HG02588 (cell line): ENCODE data around the gene QRFP.

Experiments used
- ATAC-seq: cut with Tn5 transposase; IDR thresholded peaks from one replicate; pipeline ENCODE4 v1.9.1; 2021; ENCODE audit warnings: mild to moderate bottlenecking, moderate library complexity; ENCODE audit not compliant: unreplicated experiment

QRFP gene

DNA sequence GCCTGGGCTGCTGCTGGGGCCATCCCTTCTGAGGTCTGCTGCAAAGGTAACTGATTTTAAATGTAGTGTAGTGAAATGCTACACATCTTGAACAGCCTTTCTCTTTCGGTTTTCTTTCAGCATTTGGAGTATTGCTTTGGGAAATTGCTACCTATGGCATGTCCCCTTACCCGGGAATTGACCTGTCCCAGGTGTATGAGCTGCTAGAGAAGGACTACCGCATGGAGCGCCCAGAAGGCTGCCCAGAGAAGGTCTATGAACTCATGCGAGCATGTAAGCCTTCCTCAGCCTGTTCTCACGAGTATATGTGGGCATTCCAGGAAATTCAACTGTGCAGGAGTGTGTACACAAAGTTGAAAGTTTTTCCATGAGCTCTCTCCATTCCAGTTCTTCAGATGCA lies 18.3 kb downstream of the QRFP start:
- ATAC-seq, result no peak

DNA sequence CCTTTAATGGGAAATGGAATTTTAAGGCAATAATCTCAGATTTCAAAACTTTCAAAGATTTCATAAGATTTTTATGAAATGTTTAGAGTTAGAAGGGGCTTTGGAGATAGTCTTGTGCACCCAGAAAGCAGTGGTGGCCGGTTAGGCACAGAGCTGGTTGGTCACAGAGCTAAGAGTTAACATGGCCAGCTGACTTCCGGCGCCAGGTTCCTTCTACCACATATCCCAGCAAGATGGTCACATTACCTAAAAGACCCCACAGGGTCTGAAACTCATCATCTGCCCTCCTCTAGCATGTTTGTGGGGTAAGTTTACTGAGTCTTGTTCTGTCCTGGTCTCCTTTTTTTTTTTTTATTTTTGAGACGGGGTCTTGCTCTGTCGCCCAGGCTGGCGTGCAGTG lies 19.3 kb downstream of the QRFP start:
- ATAC-seq, result no peak

DNA sequence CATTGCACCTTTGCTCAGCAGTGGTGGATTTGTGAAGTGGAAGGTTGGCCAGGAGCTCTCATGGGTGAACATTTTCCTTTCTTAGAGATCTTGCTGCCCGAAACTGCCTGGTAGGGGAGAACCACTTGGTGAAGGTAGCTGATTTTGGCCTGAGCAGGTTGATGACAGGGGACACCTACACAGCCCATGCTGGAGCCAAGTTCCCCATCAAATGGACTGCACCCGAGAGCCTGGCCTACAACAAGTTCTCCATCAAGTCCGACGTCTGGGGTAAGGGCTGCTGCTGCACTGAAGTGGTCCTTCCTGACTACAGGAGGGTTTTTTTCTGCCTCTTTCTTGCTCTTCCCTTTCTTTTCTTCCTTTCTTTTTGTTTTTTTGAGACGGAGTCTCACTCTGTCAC lies 21.8 kb downstream of the QRFP start:
- ATAC-seq, result no peak

DNA sequence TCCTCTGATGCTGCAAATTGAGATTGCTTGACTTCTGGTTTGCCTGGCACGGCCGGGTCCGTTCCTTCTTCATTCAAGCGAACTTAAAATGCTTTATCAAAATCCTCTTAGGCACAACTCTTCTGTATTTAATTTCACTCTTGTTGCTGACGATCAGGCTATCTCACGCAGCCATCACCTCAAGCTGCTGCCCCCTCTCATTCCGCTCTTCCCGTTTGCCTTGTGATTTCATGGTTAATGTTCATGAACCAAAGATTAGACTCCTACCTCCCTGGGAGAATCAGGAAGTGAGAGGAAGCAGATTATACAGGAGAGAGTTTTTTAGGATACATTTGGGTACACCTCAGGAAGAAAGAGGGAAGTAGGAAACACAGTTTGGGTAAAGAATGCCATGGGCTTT lies 22.6 kb downstream of the QRFP start:
- no peak for ATAC-seq

DNA sequence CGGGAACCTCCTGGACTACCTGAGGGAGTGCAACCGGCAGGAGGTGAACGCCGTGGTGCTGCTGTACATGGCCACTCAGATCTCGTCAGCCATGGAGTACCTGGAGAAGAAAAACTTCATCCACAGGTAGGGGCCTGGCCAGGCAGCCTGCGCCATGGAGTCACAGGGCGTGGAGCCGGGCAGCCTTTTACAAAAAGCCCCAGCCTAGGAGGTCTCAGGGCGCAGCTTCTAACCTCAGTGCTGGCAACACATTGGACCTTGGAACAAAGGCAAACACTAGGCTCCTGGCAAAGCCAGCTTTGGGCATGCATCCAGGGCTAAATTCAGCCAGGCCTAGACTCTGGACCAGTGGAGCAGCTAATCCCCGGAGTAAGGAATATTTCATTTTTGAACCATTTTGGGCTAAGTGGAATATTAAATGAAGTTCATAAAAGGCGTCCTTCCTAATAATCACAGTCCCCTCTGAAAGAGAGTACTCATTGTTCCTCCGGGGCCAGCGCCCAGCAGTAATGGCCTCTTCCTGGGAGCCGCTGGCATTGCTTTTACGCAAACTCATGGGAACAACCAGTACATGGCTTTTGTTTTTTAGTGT lies 23.6 kb downstream of the QRFP start:
- no peak for ATAC-seq

DNA sequence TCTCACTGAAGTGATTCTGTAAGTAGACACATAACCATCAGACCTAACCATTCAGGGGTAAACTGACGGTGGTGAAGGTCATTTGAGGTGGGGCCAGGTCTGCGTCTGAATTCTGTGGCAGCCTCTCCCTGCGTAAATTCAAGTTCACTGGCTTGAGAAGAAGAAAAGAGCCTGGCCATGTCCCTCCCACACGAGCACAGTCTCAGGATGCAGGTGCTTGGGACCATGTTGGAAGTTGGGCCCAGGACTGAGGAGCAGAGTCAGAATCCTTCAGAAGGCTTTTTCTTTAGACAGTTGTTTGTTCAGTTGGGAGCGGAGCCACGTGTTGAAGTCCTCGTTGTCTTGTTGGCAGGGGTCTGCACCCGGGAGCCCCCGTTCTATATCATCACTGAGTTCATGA lies 24.1 kb downstream of the QRFP start:
- ATAC-seq, result no peak

DNA sequence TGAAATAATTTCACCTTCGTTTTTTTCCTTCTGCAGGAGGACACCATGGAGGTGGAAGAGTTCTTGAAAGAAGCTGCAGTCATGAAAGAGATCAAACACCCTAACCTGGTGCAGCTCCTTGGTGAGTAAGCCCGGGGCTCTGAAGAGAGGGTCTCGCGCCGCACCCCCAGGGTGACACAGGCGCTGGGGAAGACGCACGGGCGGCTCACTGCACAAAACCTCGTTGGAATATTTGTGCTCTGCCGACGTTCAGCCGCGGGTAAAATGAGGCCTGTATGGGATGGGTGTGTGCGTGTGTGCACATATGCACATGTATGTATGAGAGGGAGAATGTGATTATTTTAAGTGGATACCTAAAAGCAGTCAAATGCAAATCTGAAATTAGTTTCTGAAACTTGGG lies 24.5 kb downstream of the QRFP start:
- ATAC-seq, result no peak

DNA sequence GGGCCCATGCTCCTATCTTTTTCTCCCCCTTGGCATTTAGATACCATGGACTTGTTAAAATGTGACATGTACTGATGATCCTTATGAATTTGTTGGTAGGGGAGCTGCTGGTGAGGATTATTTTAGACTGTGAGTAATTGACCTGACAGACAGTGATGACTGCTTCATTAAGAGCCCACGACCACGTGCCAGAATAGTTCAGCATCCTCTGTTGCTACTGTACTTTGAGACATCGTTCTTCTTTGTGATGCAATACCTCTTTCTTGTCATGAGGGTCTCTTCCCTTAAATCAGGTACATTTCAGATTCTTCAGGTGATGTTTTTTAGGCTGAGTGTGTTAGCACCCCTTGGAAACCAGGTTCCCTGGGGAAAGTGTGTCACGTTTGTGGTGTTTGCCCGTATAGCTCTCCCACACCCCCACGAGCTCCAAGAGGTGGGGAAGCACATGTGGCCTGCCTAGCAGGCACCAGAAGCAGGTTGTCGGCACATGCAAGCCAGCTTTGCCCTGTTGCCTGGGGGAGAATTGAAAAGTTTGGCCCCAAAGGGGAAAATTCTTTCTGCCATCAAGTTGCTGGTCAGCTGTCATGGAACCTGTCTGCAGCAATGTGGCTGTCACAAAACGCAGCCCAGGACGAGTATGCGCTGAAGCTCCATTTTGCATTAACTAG lies 25.1 kb downstream of the QRFP start:
- no peak for ATAC-seq

DNA sequence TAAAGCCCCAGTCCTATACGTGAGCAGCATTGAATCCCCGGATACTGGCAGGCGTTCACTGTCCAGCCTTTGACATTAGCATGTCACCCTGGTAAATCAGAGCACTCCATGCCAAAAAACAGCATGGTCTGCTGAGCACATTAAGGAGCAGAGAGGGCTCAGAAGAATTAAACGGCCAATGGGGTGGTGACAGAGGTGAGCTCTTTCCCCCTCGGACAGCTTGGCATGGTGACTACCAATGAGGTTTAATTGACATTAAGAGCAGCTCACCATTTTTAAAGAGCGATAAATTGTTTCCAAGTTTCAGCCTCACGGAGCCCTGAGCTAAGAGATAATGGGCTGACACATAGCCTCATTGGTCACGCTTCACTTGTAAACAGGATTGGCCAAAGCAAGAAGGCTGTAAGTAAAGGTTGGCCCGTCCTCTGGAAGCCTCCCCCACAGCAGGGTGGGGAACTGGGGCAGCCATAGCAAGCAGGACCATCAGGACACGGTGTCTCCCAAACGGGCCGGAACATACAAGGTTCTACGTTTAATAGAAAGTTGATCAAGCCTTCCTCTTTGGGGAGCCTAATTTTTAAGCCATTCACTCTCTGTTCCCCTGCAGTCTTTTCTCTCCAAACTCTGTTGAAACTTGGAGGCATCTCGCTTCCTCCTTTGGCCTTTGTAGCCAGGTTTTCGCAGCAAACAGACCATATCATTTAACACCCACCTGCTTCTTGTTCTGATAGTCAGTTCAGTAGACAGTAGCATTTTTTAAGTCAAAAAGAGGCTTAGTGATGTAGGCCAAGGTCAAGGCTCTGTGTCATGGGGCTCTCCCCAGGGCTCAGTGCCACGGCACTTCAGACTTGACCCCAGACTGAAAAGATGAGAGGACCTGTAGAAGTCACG lies 25.9 kb downstream of the QRFP start:
- ATAC-seq, result no peak

DNA sequence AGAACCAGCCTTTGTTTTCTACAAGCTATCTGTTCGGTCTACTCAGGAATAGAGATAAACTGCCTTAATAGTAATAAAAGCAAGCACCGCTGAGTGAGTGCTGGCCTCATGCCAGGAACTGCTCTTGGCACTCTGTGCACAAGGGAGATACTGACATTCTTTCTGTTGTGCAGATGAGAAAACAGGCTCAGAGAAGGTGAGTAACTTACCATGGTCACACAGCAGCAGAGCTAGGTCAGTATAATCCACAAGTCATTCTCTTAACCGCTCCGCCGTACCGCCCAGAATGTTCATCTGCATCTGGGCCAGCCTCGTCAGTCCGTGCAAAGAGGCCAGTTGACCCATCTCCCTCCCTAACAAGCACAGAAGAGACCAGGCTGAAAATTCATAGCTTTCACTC lies 27.4 kb downstream of the QRFP start:
- no peak for ATAC-seq

DNA sequence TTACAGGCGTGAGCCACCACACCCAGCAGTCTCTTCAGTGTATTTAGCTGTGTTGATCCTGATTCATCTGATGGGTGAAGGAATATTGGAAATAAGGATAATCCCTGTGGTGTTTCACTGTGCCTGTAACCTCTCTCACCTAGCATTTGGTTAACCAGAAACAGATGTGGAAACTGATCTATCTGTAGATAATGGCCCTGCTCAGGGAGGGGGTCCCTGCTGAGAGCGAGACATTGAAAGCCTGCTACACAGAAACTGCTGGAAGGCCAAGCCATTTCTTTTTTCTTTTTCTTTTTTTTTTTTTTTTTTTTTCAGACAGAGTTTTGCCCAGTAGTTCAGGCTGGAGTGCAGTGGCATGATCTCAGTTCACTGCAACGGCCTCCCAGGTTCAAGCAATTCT lies 28.4 kb downstream of the QRFP start:
- no peak for ATAC-seq

DNA sequence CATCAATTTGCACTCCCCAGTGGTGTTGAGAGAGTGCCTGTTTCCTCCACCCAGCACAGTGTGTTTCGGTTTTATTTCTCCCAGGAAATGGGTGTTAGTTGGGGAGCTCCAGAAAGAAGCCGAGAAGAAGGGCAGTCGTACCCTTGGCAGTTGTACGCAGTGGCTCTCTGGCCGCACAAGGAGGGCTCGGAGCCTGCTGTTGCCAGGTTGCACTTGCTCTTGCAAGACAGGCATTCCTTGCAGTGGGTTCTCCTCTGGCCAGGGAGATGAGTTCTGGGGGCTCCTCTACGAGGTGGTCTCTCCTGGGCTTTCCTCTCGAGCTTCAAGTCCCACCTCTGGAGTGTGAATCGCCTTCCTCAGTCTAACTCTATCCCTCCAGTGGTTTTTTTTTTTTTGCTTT lies 29.1 kb downstream of the QRFP start:
- ATAC-seq, result no peak

DNA sequence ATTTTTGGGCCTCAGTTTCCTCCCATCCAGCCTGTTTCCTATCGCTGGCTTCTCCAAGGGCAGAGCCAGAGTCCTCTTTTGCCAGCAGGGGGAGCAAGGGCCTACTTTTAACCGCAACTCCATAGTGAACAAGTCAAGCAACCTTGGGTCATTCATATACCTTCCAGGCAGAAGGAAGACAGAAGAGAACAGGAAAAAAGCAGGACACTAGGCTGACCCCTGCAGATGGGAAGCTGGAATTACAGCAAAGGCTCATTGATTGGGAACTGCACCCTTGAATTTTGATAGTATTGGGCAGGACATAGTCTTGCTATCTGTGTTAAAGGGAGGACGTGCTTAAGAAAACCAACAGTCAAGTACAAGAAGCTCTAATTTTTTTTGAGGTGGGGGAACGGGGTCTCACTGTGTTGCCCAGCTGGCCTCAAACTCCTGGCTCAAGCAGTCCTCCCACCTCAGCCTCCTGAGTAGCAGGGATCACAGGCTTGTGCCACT lies 30.1 kb downstream of the QRFP start:
- no peak for ATAC-seq

DNA sequence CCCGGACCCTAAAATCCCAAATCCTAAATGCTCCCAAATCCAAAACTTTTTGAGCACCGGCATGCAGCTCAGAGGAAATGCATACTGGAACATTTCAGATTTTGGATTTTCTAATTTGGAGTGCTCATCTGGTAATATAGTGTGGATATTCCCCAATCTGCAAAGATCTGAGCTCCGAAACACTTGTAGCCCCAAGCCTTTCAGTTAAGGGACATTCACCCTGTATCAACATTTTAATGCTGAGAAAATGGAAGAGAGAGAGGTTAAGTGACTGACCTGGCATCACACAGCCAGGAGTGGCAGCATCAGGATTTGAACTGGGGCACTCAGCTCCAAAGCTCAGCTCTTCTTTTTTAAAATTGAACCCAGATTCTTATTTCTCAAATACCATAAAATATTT lies 30.7 kb downstream of the QRFP start:
- no peak for ATAC-seq

DNA sequence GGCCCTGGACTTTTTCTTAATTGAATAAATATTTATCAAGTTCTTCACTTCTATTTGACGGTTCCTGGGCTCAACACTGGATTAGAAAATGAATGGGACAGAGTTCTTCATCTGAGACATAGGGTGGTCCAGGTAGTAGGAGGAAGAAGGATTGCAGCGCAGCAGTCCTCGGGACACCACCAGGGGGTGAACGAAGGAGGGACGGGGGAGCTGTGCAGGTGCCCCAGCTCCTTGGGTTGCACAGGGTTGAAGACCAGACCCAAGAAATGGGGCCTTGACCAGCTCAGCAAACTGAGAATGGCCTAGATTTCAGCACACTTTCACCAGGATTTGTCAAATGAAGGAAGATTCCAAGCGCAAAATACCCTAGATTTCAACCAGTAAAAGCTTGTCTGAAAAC lies 32.1 kb downstream of the QRFP start:
- no peak for ATAC-seq

DNA sequence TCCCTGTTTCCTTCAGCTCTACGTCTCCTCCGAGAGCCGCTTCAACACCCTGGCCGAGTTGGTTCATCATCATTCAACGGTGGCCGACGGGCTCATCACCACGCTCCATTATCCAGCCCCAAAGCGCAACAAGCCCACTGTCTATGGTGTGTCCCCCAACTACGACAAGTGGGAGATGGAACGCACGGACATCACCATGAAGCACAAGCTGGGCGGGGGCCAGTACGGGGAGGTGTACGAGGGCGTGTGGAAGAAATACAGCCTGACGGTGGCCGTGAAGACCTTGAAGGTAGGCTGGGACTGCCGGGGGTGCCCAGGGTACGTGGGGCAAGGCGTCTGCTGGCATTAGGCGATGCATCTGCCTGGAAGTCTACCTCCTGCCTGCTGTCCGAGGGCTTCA lies 33.9 kb downstream of the QRFP start:
- ATAC-seq, result no peak

DNA sequence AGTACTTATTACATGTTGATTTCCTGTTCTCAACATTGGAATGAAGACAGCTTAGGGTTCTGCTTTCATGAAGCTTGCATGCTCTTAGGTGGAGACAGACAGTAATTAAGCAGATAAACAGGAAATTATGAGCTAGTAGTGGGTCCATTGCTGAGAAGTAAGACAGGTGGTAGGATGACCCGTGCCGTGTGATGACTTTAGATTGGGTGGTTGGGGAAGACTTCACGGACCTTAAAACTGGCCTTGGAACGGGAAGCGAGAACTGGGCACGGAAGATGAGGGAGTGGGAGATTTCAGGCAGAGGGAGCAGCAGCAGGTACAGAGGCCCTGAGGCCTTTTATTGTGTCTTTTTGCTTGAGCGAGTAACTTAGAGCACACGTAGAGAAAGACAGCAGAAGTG lies 34.4 kb downstream of the QRFP start:
- ATAC-seq, result no peak

DNA sequence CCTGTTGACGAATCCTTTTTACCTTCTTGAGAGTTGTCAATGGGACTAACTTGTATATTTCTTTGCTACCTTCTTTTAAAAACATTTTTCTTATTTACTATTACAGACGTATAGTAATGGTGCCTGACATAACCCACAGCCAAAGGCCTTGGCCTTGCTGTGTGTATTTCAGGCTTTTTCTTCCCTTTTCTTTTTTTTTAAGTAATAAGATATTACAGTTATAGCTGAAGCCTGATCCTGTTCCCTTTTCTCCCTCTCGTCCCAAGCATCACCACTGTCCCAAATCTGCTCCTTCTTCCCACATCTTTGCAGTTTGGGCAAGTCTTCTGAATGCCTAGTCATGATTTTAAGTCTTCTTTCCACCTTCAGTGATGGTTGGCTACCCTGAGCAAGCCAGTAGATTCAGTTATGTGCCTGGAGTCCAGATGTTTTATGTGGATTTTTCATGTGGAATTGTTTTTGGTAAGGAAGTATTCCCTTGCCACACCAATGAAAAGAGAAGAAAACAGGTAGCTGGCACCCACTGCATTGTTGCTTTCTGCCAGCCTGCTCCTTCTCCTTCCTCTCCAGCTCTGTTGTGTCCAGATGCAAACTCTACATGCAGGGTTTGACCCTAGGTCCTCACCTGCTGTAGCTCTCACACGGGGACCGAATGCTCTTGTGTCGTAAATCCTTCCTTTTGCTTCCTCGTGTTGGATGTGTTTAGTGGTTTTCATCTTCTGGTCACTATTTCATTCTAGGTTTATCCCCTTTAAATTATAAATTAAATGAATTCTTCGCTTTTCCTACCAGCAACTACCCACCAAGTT lies 35.0 kb downstream of the QRFP start:
- ATAC-seq, result no peak

DNA sequence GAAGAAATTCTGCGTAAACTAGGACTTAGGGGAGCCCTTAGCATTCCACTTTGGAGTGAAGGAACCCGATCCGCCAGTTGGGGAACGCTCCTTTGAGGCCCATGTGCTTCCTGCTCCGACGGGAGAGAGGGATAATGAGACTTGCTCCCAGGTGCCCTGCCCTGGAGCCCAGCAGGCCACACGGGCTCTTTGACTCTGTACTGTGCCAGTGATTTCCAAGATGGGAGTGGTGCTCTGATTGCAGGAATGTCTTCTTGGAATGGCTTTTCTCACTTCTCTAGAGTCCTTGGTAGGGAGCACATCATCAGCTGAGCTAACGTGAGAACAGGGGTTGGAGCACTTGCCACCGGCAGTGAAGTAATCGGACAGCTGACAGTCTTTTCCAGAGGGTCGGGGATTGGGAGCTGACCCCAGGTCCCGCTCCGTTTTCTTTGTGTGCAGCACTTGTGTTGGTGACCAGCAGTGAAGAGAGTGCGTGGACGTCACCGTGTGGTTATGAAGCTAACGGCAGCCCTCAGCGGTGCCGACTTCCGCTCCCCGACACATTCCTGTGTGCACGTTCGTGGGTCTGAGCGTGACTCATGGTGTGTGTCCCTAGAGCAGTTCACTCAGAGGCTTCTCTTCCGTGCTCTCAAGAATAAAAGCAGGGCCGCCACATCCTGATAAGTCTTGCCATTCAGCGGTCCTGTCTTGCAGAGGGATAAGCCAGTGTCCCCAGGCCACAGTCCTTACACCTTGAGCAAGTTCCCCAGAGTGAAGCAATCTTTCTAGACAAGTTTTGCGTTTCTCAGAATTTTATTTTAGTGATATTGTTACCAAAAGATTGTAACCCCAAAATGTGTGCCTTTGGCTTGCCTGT lies 35.9 kb downstream of the QRFP start:
- ATAC-seq, result no peak
